SK-N-SH (cell line): ENCODE results near the gene TMEM123.

Experiments used
- FOXM1 ChIP-seq: IDR thresholded peaks from 2 replicates; pipeline ENCODE4 v1.4.0; 2012; ENCODE audit warnings: low read depth, mild to moderate bottlenecking
- POLR2AphosphoS5 ChIP-seq: IDR thresholded peaks from 2 replicates; pipeline ENCODE4 v1.6.1; 2012; ENCODE audit warnings: low read depth, low read length
- RAD21 ChIP-seq: IDR thresholded peaks from 2 replicates; pipeline ENCODE4 v1.6.1; 2012; ENCODE audit warnings: mild to moderate bottlenecking, low read length
- USF1 ChIP-seq: IDR thresholded peaks from 2 replicates; pipeline ENCODE4 v1.4.0; 2012; ENCODE audit warnings: low read depth, borderline replicate concordance
- TF ChIP-seq, protein P1 (sequence below): fragments of 150-350 bp; IDR thresholded peaks from 2 replicates; pipeline ENCODE4 v1.6.1; 2017; ENCODE audit warnings: antibody characterized with exemption, low read length, low read depth, borderline replicate concordance
- TF ChIP-seq, protein P2 (sequence below): fragments of 200-600 bp; sonication (generic); IDR thresholded peaks from 2 replicates; pipeline ENCODE4 v1.6.1; 2017; ENCODE audit warnings: antibody characterized with exemption, mild to moderate bottlenecking, moderate library complexity

- TF ChIP-seq, protein P1, sequence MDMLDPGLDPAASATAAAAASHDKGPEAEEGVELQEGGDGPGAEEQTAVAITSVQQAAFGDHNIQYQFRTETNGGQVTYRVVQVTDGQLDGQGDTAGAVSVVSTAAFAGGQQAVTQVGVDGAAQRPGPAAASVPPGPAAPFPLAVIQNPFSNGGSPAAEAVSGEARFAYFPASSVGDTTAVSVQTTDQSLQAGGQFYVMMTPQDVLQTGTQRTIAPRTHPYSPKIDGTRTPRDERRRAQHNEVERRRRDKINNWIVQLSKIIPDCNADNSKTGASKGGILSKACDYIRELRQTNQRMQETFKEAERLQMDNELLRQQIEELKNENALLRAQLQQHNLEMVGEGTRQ = no peak
- no peak for TF ChIP-seq POLR2AphosphoS5
- no peak for TF ChIP-seq RAD21
- TF ChIP-seq, protein P2, sequence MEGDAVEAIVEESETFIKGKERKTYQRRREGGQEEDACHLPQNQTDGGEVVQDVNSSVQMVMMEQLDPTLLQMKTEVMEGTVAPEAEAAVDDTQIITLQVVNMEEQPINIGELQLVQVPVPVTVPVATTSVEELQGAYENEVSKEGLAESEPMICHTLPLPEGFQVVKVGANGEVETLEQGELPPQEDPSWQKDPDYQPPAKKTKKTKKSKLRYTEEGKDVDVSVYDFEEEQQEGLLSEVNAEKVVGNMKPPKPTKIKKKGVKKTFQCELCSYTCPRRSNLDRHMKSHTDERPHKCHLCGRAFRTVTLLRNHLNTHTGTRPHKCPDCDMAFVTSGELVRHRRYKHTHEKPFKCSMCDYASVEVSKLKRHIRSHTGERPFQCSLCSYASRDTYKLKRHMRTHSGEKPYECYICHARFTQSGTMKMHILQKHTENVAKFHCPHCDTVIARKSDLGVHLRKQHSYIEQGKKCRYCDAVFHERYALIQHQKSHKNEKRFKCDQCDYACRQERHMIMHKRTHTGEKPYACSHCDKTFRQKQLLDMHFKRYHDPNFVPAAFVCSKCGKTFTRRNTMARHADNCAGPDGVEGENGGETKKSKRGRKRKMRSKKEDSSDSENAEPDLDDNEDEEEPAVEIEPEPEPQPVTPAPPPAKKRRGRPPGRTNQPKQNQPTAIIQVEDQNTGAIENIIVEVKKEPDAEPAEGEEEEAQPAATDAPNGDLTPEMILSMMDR = no peak
- no peak for TF ChIP-seq FOXM1
- TF ChIP-seq USF1 = no peak
Measured at GRCh38 chr11:102391549-102392237, 60.9 kb downstream of the TMEM123 start.
